Caco-2 (cell line): ENCODE data around the gene CCNI2. TPM values are rescaled to one million over a fixed set of nuclear protein-coding genes. Genes with fewer than 3 reads are reported as not detected.

Experiments used
- BruUV-seq: library from RNA; stranded (reverse); fragments of 400-500 nt; replicated peaks from 2 replicates; lab custom pipeline; 2021; lab: Mats Ljungman, UMichigan
- CTCF ChIA-PET: fragments of 300-600 bp; sonication (Branson Sonifier 250); formaldehyde crosslinking; loops from one replicate; lab custom pipeline; 2022; ENCODE audit warnings: antibody characterized with exemption; lab: Charles Lee
- POLR2A ChIA-PET: fragments of 300-600 bp; sonication (Branson Sonifier 250); formaldehyde crosslinking; loops from one replicate; lab custom pipeline; 2022; ENCODE audit warnings: antibody characterized with exemption; lab: Charles Lee
- DNase-seq, 2 experiments: peaks; one replicate each; pipeline versions ENCODE4 v3.0.0 to v3.0.0-alpha.2; 2020 to 2022
- H3K27me3 ChIP-seq: replicated peaks from 2 replicates; pipeline ENCODE4 v1.6.0; 2011; ENCODE audit warnings: low read length; ENCODE audit not compliant: control insufficient read depth, insufficient read depth
- H3K36me3 ChIP-seq: 2 replicates; pipeline ENCODE4 v1.5.1; 2011; ENCODE audit warnings: low read length; ENCODE audit not compliant: control insufficient read depth, insufficient read depth
- H3K4me1 ChIP-seq: fragments of 250-450 bp; sonication (Bioruptor Pico); 2 replicates; pipeline ENCODE4 v1.5.1; 2020; ENCODE audit warnings: mild to moderate bottlenecking
- H3K4me3 ChIP-seq: 2 replicates; pipeline ENCODE4 v1.5.1; 2011; ENCODE audit warnings: low read depth, mild to moderate bottlenecking, control low read depth, low read length
- H3K9me3 ChIP-seq: fragments of 250-450 bp; sonication (Bioruptor Pico); 2 replicates; pipeline ENCODE4 v1.5.1; 2020; ENCODE audit warnings: mild to moderate bottlenecking, moderate library complexity
- H3K27ac Mint-ChIP-seq: one replicate; pipeline ENCODE4 v1.8.0; 2022; ENCODE audit warnings: mixed read lengths; ENCODE audit not compliant: unreplicated experiment
- H3K27me3 Mint-ChIP-seq: one replicate; pipeline ENCODE4 v1.8.0; 2022; ENCODE audit warnings: mixed read lengths; ENCODE audit not compliant: insufficient read depth, unreplicated experiment
- H3K36me3 Mint-ChIP-seq: one replicate; pipeline ENCODE4 v1.8.0; 2022; ENCODE audit warnings: mild to moderate bottlenecking, mixed read lengths; ENCODE audit not compliant: insufficient read depth, unreplicated experiment
- H3K4me1 Mint-ChIP-seq: one replicate; pipeline ENCODE4 v1.8.0; 2022; ENCODE audit warnings: low read depth, mixed read lengths; ENCODE audit not compliant: unreplicated experiment
- H3K4me3 Mint-ChIP-seq: one replicate; pipeline ENCODE4 v1.8.0; 2022; ENCODE audit warnings: mild to moderate bottlenecking, moderate library complexity, mixed read lengths; ENCODE audit not compliant: unreplicated experiment
- H3K9me3 Mint-ChIP-seq: one replicate; pipeline ENCODE4 v1.8.0; 2022; ENCODE audit warnings: mixed read lengths; ENCODE audit not compliant: unreplicated experiment
- intact Hi-C: fragments of 100-400 bp; cut with micrococcal nuclease; formaldehyde crosslinking; loops from one replicate; pipeline ENCODE4 v1.10.0; 2022; ENCODE audit not compliant: unreplicated experiment
- total RNA-seq: library from RNA; stranded (reverse); gene quantifications from 2 replicates; pipeline ENCODE4 v1.2.3, GENCODE V29; 2022
- TF ChIP-seq, protein P1 (sequence below), 2 experiments: fragments of 200-600 bp in 1 of 2; IDR thresholded peaks; 1 replicate in 1 of 2; 2 replicates in 1 of 2; pipeline versions ENCODE4 v1.5.1 to v1.8.0; 2011 to 2022; ENCODE audit warnings: antibody characterized with exemption in 1 of 2, control low read depth in 1 of 2, inconsistent platforms in 1 of 2, low read depth in 1 of 2, low read length in 1 of 2, mild to moderate bottlenecking in 1 of 2, moderate library complexity in 1 of 2; ENCODE audit not compliant: insufficient read depth in 1 of 2, severe bottlenecking in 1 of 2, unreplicated experiment in 1 of 2

CCNI2 gene
- total RNA-seq, 1 experiment from 2014 or later: 0.18 TPM

DNA sequence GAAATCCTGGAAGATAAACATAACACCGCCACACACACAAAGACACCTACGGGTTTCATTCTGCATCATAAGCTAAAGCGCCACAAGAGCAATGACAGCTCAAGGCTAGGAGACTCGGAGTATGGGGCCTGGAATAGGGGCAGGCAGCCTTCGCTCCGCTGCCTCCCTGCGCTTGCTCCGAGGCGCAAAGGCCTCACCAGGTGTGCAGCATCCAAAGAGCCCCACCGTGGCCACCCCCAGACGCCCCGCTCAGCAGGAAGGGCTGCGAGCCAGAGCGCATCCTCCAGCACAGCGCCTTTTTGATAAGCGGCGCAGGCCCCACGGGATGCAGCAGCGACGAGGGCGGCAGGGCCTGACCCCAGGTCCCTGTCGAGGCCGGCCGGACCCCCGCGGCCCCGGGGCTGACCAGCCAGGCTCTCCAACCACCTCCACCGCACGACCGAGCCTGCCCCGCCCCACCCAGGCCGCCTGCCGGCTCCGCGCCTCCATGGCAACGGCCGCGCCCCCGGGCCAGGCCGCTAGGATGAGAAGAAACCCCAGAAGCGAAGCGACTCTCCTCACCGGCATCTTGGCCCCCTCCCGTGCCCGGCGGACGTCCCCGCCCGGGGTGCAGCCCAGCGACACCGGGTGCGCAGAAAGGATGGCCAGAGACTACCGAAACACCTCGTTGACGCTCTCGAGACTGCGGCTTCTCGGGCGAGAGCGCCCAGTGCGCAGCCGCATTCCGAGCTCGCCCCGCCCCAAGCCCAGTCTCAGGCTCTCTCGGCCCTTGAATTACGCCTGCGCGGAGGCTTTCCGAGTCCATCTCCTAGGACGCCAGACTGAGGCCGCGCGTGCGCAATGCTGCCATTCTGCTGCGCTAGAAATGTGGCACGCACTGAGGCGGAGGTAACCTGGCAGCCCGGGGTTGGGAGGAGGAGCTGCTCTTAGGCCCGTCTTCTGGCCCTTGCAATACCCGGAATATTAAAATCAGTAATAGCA, 10.1 kb upstream of the CCNI2 start, which contains the start of gene KIF3A:
TSS of gene KIF3A (minus strand) at position 694 of the 981 bp plus-strand sequence. CDS start at position 567, 127 bp downstream.
- intact Hi-C loops: no loop called here
- no peaks in the 10 kb centered on the region for H3K9me3 ChIP-seq
- H3K4me1 Mint-ChIP-seq: peaks cover 9% of the 10 kb centered on the region
- no TSS peak for BruUV-seq
- peak within 1 kb of the TSS; percentile 88 for H3K4me3 Mint-ChIP-seq
- no peaks in the 10 kb centered on the region for H3K9me3 Mint-ChIP-seq
- no peaks in the 10 kb centered on the region for H3K36me3 ChIP-seq
- H3K4me3 ChIP-seq: peak within 1 kb of the TSS; percentile 95
- H3K4me1 ChIP-seq: peaks cover 4% of the 10 kb centered on the region; the same call in 1 of the 2 replicates
- peak within 1 kb of the TSS; percentile 71 for H3K27ac Mint-ChIP-seq
- H3K36me3 Mint-ChIP-seq: peaks cover 10% of the 10 kb centered on the region
- H3K27me3 Mint-ChIP-seq: no peaks in the 10 kb centered on the region
- POLR2A ChIA-PET: no interaction called here
- TF ChIP-seq, protein P1, sequence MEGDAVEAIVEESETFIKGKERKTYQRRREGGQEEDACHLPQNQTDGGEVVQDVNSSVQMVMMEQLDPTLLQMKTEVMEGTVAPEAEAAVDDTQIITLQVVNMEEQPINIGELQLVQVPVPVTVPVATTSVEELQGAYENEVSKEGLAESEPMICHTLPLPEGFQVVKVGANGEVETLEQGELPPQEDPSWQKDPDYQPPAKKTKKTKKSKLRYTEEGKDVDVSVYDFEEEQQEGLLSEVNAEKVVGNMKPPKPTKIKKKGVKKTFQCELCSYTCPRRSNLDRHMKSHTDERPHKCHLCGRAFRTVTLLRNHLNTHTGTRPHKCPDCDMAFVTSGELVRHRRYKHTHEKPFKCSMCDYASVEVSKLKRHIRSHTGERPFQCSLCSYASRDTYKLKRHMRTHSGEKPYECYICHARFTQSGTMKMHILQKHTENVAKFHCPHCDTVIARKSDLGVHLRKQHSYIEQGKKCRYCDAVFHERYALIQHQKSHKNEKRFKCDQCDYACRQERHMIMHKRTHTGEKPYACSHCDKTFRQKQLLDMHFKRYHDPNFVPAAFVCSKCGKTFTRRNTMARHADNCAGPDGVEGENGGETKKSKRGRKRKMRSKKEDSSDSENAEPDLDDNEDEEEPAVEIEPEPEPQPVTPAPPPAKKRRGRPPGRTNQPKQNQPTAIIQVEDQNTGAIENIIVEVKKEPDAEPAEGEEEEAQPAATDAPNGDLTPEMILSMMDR (IDR thresholded peaks at IDR 0.05; ENCODE audit: insufficient read depth in 1 of 2, low read depth in 1 of 2, low read length in 1 of 2, severe bottlenecking in 1 of 2, unreplicated experiment in 1 of 2): no peak
- no peaks in the 10 kb centered on the region for H3K27me3 ChIP-seq
- DNase-seq: peak; percentile 97
- CTCF ChIA-PET: interaction anchor here (0.9 to 1.8 kb wide), 7 partner anchors 18 to 210 kb away, joined by 3 to 7 read pairs (median 4); partner anchors contain the start of gene GDF9

- intact Hi-C loops: no loop called here
- Histone ChIP-seq H3K36me3 (no peaks in the 10 kb centered on the region), H3K4me1 (peaks cover 4% of the 10 kb centered on the region; the same call in 1 of the 2 replicates), H3K4me3 (peak overlapping the region; percentile 95), H3K9me3 (no peaks in the 10 kb centered on the region), H3K27me3 (no peaks in the 10 kb centered on the region)
- Mint-ChIP-seq H3K4me3 (peak overlapping the region; percentile 88), H3K27ac (peak overlapping the region; percentile 71), H3K27me3 (peaks cover 3% of the 10 kb centered on the region), H3K9me3 (peaks cover 4% of the 10 kb centered on the region), H3K36me3 (peaks cover 10% of the 10 kb centered on the region), H3K4me1 (peaks cover 9% of the 10 kb centered on the region)
- CTCF ChIA-PET: interaction anchor here (0.9 to 1.8 kb wide), 5 partner anchors 17 to 211 kb away, joined by 3 to 7 read pairs (median 4); partner anchors contain the start of gene GDF9
- TF ChIP-seq, protein P1 (IDR thresholded peaks at IDR 0.05; ENCODE audit: insufficient read depth in 1 of 2, low read depth in 1 of 2, low read length in 1 of 2, severe bottlenecking in 1 of 2, unreplicated experiment in 1 of 2): no peak
- POLR2A ChIA-PET: no interaction called here
- no TSS peak for BruUV-seq
- DNase-seq: no peak
These were observed 9.1 kb upstream of the CCNI2 start for GRCh38 chr5:132737982-132738681.

DNA sequence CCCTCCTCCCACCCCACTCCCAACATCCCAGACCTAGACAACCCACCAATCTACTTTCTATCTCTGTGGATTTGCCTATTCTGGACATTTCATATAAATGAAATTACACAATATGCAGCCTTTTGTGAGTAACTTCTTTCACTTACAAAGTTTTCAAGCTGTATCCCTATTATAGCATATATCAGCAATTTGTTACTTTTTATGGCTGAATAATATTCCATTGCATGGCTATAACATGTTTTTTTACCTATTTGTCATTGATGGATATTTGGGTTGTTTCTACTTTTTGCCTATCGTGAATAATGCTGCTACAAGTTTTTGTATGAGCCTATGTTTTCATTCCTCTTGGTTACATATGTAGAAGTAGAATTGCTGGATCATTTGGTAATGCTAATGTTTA, 8.0 kb upstream of the CCNI2 start:
- Histone ChIP-seq H3K27me3 (no peaks in the 10 kb centered on the region), H3K36me3 (no peaks in the 10 kb centered on the region), H3K9me3 (no peaks in the 10 kb centered on the region), H3K4me3 (no peak overlapping the region), H3K4me1 (peaks cover 4% of the 10 kb centered on the region; the same call in 1 of the 2 replicates)
- Mint-ChIP-seq H3K36me3 (peaks cover 6% of the 10 kb centered on the region), H3K4me3 (no peak overlapping the region), H3K27ac (no peak overlapping the region), H3K9me3 (peaks cover 7% of the 10 kb centered on the region), H3K27me3 (peaks cover 6% of the 10 kb centered on the region), H3K4me1 (peaks cover 9% of the 10 kb centered on the region)
- POLR2A ChIA-PET: no interaction called here
- CTCF ChIA-PET: no interaction called here
- intact Hi-C loops: no loop called here
- no peak for DNase-seq
- TF ChIP-seq, protein P1 (IDR thresholded peaks at IDR 0.05; ENCODE audit: insufficient read depth in 1 of 2, low read depth in 1 of 2, low read length in 1 of 2, severe bottlenecking in 1 of 2, unreplicated experiment in 1 of 2): no peak
- BruUV-seq: no TSS peak
